CD14-positive monocyte (primary cell): ENCODE measurements around the gene BRMS1. TPM values are rescaled to one million over a fixed set of nuclear protein-coding genes. Genes with fewer than 3 reads are reported as not detected.

Source experiments
- DNase-seq, 3 donors: peaks; one replicate each; pipeline ENCODE4 v3.0.0-alpha.2; 2011 to 2022
- H2AFZ ChIP-seq: 2 replicates; pipeline ENCODE4 v1.6.0; 2012; ENCODE audit warnings: mild to moderate bottlenecking, low read depth, low read length, inconsistent platforms; ENCODE audit not compliant: insufficient read depth, poor library complexity, severe bottlenecking
- H3K27ac ChIP-seq, 2 donors: 1 replicate in 1 of 2; 2 replicates in 1 of 2; pipeline ENCODE4 v1.5.1; 2012 to 2013; ENCODE audit warnings: low read length in 2 of 2, control low read depth in 1 of 2, inconsistent platforms in 1 of 2, low read depth in 1 of 2, mild to moderate bottlenecking in 1 of 2
- H3K27me3 ChIP-seq, 2 donors: one replicate each; pipeline versions ENCODE4 v1.6.0 to v1.6.1; 2011 to 2013; ENCODE audit warnings: low read length in 2 of 2; ENCODE audit not compliant: control insufficient read depth in 2 of 2, insufficient read depth in 2 of 2
- H3K36me3 ChIP-seq, 2 donors: replicated peaks in 1 of 2; 1 replicate in 1 of 2; 2 replicates in 1 of 2; pipeline versions ENCODE4 v1.5.1 to v1.6.1; 2012 to 2013; ENCODE audit warnings: low read length in 2 of 2, control low read depth in 1 of 2, inconsistent platforms in 1 of 2, mild to moderate bottlenecking in 1 of 2; ENCODE audit not compliant: insufficient read depth in 2 of 2, control insufficient read depth in 1 of 2
- H3K4me1 ChIP-seq, 2 donors: 1 replicate in 1 of 2; 2 replicates in 1 of 2; pipeline versions ENCODE4 v1.5.1 to v1.6.1; 2012 to 2013; ENCODE audit warnings: low read length in 2 of 2, control low read depth in 1 of 2, inconsistent platforms in 1 of 2, mild to moderate bottlenecking in 1 of 2, moderate library complexity in 1 of 2; ENCODE audit not compliant: insufficient read depth in 2 of 2, control insufficient read depth in 1 of 2
- H3K4me2 ChIP-seq: replicated peaks from 2 replicates; pipeline ENCODE3; 2012; ENCODE audit warnings: low read length, moderate library complexity, mild to moderate bottlenecking; ENCODE audit not compliant: poor library complexity, severe bottlenecking; ENCODE audit errors: extremely low read depth
- H3K4me3 ChIP-seq, 3 experiments: fragments of 200-600 bp in 1 of 3; sonication (generic) in 1 of 3; replicated peaks in 1 of 3; 1 replicate in 2 of 3; 2 replicates in 1 of 3; pipeline ENCODE4 v1.5.1; 2011 to 2013; ENCODE audit warnings: low read length in 3 of 3, mild to moderate bottlenecking in 3 of 3, control low read depth in 2 of 3, low read depth in 2 of 3, inconsistent platforms in 1 of 3, moderate library complexity in 1 of 3
- H3K79me2 ChIP-seq: 2 replicates; pipeline ENCODE4 v1.6.0; 2012; ENCODE audit warnings: mild to moderate bottlenecking, control low read depth, inconsistent platforms, low read length, moderate library complexity; ENCODE audit not compliant: insufficient read depth
- H3K9ac ChIP-seq: 2 replicates; pipeline ENCODE4 v1.6.0; 2017; ENCODE audit warnings: low read length, mild to moderate bottlenecking; ENCODE audit not compliant: insufficient read depth, poor library complexity, severe bottlenecking
- H3K9me3 ChIP-seq, 2 donors: replicated peaks in 1 of 2; 1 replicate in 1 of 2; 2 replicates in 1 of 2; pipeline versions ENCODE4 v1.5.1 to v1.6.1; 2012 to 2013; ENCODE audit warnings: low read length in 2 of 2, control low read depth in 1 of 2; ENCODE audit not compliant: control insufficient read depth in 1 of 2, insufficient read depth in 1 of 2
- H4K20me1 ChIP-seq: 2 replicates; pipeline ENCODE4 v1.6.0; 2012; ENCODE audit warnings: mild to moderate bottlenecking, low read length, control low read depth, moderate library complexity; ENCODE audit not compliant: insufficient read depth
- H3K27ac Mint-ChIP-seq, 7 donors: one replicate each; pipeline ENCODE4 v1.8.0; 2020; ENCODE audit warnings: mild to moderate bottlenecking in 7 of 7, mixed read lengths in 7 of 7, moderate library complexity in 6 of 7, inconsistent platforms in 2 of 7
- H3K27me3 Mint-ChIP-seq, 3 donors: one replicate each; pipeline ENCODE4 v1.8.0; 2021 to 2022; ENCODE audit warnings: low read depth in 3 of 3, mild to moderate bottlenecking in 3 of 3, mixed read lengths in 3 of 3, moderate library complexity in 3 of 3, inconsistent platforms in 1 of 3
- H3K36me3 Mint-ChIP-seq, 2 donors: one replicate each; pipeline ENCODE4 v1.8.0; 2020; ENCODE audit warnings: mixed read lengths in 2 of 2, inconsistent platforms in 1 of 2, mild to moderate bottlenecking in 1 of 2
- H3K4me1 Mint-ChIP-seq: one replicate; pipeline ENCODE4 v1.8.0; 2020; ENCODE audit warnings: mild to moderate bottlenecking, mixed read lengths
- H3K4me3 Mint-ChIP-seq, 2 donors: one replicate each; pipeline ENCODE4 v1.8.0; 2020; ENCODE audit warnings: mild to moderate bottlenecking in 2 of 2, mixed read lengths in 2 of 2, moderate library complexity in 1 of 2
- H3K9me3 Mint-ChIP-seq, 7 donors: one replicate each; pipeline ENCODE4 v1.8.0; 2020 to 2022; ENCODE audit warnings: mixed read lengths in 7 of 7, mild to moderate bottlenecking in 6 of 7, moderate library complexity in 6 of 7, inconsistent platforms in 2 of 7
- CTCF ChIP-seq: fragments of 200-600 bp; IDR thresholded peaks from one replicate; pipeline ENCODE4 v1.8.0; 2022; ENCODE audit warnings: antibody characterized with exemption, mild to moderate bottlenecking
- WGBS: methylation state at CpG from one replicate; pipeline ENCODE4 v1.1.5; 2013; ENCODE audit warnings: missing lambda C conversion rate; ENCODE audit not compliant: insufficient coverage; 5-methylcytosine and 5-hydroxymethylcytosine counted together
- intact Hi-C, 2 donors: fragments of 100-400 bp; cut with micrococcal nuclease; formaldehyde crosslinking; loops; one replicate each; pipeline versions ENCODE4 v1.15.0 to v1.15.1; 2023
- polyA plus RNA-seq, 3 donors: library from polyadenylated mRNA; depleted of rRNA in 1 of 3; unstranded in 2 of 3; stranded (reverse) in 1 of 3; fragments of 300-500 nt in 2 of 3; fragments of >200 nt in 1 of 3; fragmentation: Illumina TruSeq in 2 of 3; gene quantifications; 1 replicate in 2 of 3; 2 replicates in 1 of 3; pipeline ENCODE4 v1.2.3, GENCODE V29; 2012 to 2021

BRMS1 gene
- polyA plus RNA-seq, 3 donors, result 49.0 to 65.2 (median 62.0) TPM

- peaks cover 0 to 1% (median 0%) of the 10 kb centered on the region in 7 donors for H3K9me3 Mint-ChIP-seq
- Histone ChIP-seq H3K9me3 (no peaks in the 10 kb centered on the region), H3K4me1 (no peaks in the 10 kb centered on the region), H3K9ac (no peak overlapping the region), H3K36me3 (no peaks in the 10 kb centered on the region), H3K4me3 (no peak overlapping the region), H4K20me1 (no peaks in the 10 kb centered on the region), H3K27me3 (no peaks in the 10 kb centered on the region), H3K27ac (no peak overlapping the region), H3K79me2 (no peaks in the 10 kb centered on the region), H2AFZ (no peak overlapping the region), H3K4me2 (no peak overlapping the region)
- no peaks in the 10 kb centered on the region for H3K4me1 Mint-ChIP-seq
- H3K4me3 Mint-ChIP-seq, result no peak overlapping the region
- no peaks in the 10 kb centered on the region for H3K36me3 Mint-ChIP-seq
- H3K27me3 Mint-ChIP-seq, result peaks cover 0 to 7% (median 4%) of the 10 kb centered on the region in 3 donors
- no peak for DNase-seq
- H3K27ac Mint-ChIP-seq, result no peak overlapping the region
- 80% methylated on average over 6 of the region's 6 CpGs for WGBS
- TF ChIP-seq CTCF, result no peak
- intact Hi-C loops, result no loop called here
Observed at GRCh38 chr11:66361502-66361941, 16.6 kb upstream of the BRMS1 start.

- no peak overlapping the region for H2AFZ ChIP-seq
- no peak overlapping the region for H3K4me3 ChIP-seq
- H3K4me2 ChIP-seq, result no peak overlapping the region
- H3K9me3 ChIP-seq, result no peaks in the 10 kb centered on the region
- H3K4me1 ChIP-seq, result no peaks in the 10 kb centered on the region
- DNase-seq, result peak in 1 of 3 donors; percentile 2
- Mint-ChIP-seq H3K4me3 (no peak overlapping the region), H3K4me1 (no peaks in the 10 kb centered on the region), H3K27ac (no peak overlapping the region), H3K27me3 (peaks cover 0 to 7% (median 6%) of the 10 kb centered on the region in 3 donors), H3K36me3 (no peaks in the 10 kb centered on the region), H3K9me3 (peaks cover 0 to 1% (median 0%) of the 10 kb centered on the region in 7 donors)
- H3K79me2 ChIP-seq, result no peaks in the 10 kb centered on the region
- H3K36me3 ChIP-seq, result no peaks in the 10 kb centered on the region
- intact Hi-C loops, result no loop called here
- WGBS, result 93% methylated on average over 7 of the region's 15 CpGs
- H4K20me1 ChIP-seq, result no peaks in the 10 kb centered on the region
- TF ChIP-seq CTCF, result no peak
- H3K9ac ChIP-seq, result no peak overlapping the region
- H3K27me3 ChIP-seq, result no peaks in the 10 kb centered on the region
- no peak overlapping the region for H3K27ac ChIP-seq
Observed at GRCh38 chr11:66360406-66361073, 15.6 kb upstream of the BRMS1 start.
